HG02588 (cell line): ENCODE measurements around the gene BRME1.
"Not testable (repeated sequence)": the region's sequence is repeated elsewhere in the genome, so short reads cannot be mapped to it uniquely, and the experiment has no call there.

ENCODE experiments used
- ATAC-seq: cut with Tn5 transposase; IDR thresholded peaks from one replicate; pipeline ENCODE4 v1.9.1; 2021; ENCODE audit warnings: mild to moderate bottlenecking, moderate library complexity; ENCODE audit not compliant: unreplicated experiment

BRME1 gene

GRCh38 chr19:13926715-13927114, 20.8 kb upstream of the BRME1 start:
- ATAC-seq: no peak

GRCh38 chr19:13926010-13926409, 20.1 kb upstream of the BRME1 start:
- no peak for ATAC-seq

- no peak for ATAC-seq
Observed at GRCh38 chr19:13923194-13923987, 17.5 kb upstream of the BRME1 start.

- ATAC-seq: not testable (repeated sequence)
Observed at GRCh38 chr19:13922118-13922517, 16.2 kb upstream of the BRME1 start.

DNA sequence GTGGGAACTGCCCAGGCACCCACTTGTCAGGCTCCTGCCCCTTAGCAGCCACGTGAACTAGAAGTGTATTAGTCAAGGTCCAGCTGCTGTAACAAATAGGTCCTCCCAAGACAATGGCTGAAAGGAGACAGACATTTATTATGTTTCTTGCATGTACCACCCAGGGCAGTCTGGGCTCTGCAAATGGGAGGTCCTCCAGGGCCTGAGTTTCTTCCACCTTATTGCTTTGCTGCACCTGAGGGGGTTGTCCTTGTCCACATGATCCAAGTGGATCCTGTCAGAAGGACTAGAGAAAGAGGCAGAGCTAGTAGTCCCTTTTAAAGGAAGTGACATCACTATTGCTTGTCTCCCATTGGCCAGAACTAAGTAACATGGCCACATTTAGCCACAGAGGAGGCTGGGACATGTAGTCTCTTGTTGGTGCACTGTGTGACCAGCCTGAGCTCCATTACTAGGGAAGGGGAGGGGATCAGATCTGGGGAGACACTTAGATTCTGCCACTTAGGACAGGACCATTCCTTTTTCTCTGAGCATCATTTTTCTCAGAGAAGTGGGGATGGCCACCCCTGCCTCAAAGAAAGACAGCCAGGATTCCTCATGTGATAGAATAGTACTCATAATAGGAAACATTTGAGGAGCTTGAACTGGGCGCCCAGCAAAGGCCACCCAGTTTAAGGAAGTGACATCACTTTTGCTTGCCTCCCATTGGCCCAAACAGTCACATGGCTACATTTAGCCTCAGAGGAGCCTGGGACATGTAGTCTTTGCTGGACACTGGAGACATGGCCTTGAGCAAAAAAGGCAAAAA, 15.2 kb upstream of the BRME1 start:
- ATAC-seq: no peak

DNA sequence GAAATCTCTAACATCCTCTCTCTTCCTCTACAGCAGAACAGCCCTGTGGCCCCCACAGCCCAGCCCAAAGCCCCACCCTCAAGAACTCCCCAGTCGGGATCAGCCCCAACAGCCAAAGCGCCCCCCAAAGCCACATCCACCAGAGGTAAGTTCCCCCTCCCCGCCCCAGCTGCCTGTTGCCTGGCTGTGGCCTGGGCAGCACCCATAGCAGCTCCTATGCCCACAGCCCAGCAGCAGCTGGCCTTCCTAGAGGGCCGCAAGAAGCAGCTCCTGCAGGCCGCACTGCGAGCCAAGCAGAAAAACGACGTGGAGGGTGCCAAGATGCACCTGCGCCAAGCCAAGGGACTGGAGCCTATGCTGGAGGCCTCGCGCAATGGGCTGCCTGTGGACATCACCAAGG, 14.6 kb upstream of the BRME1 start:
- ATAC-seq: no peak

DNA sequence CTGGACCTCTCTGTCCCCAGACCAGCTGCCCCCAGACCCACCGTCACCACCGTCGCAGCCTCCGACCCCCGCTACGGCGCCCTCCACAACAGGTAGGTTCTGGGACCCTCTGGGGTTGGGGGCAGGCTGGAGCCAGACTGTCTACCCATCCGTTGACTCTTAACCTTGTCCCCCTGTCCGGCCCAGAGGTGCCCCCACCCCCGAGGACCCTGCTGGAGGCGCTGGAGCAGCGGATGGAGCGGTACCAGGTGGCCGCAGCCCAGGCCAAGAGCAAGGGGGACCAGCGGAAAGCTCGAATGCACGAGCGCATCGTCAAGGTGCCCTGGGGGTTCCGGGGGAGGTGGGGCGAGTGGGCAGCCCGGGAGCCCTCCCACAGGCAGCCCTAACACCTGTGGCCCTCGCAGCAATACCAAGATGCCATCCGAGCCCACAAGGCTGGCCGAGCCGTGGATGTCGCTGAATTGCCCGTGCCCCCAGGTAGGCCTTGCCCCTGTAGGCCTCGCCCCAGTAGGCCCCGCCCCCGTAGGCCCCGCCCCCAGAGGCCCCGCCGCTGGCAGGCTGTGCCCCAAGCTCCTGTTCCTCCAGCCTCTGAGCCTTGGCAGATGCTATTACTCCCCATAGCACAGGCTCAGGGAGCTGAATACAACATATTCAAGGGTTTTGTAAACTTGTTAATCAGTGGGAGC, 13.0 kb upstream of the BRME1 start:
- no peak for ATAC-seq

- no peak for ATAC-seq
Observed at GRCh38 chr19:13917888-13918406, 12.0 kb upstream of the BRME1 start.

DNA sequence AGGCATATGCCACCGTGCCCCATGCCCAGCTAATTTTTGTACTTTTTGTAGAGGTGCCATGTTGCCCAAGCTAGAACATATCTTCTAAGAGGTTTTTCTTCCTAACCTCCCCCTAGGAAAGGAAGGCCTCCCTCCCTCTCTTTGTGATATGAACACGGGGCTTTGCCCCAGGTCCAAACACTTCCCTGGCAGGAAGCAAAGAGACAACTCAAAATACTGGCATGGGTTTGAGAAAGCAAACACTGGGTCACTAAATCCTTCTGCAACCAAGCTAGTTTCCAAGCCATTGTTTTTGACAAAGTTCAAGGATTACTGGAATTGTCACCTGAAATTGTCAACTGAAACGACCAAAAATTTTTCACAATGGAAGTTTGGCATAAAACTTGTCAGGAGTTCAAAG, 8.9 kb upstream of the BRME1 start:
- ATAC-seq: no peak

- ATAC-seq: no peak
Observed at GRCh38 chr19:13913352-13913751, 7.4 kb upstream of the BRME1 start.

DNA sequence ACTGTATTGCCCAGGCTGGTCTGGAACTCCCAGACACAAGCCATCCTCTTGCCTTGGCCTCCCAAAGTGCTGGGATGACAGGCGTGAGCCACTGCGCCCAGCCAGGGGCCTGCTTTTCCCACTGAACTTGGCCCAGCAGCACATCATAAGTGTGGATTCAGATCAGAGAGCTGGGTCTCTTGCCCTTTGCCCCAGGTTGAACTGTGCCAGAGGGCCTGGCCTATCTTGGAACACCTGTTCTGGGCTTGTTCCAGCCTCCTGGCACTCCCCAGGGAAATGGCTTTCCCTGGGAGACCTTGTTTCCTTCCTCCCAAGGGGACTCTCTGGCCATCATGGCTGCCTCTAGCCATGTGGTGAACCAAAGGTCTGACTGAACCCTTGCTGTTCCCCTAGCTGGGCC, 3.5 kb upstream of the BRME1 start:
- ATAC-seq: no peak

GRCh38 chr19:13908674-13909073, 2.8 kb upstream of the BRME1 start:
- ATAC-seq: no peak

GRCh38 chr19:13906910-13907309, 993 bp upstream of the BRME1 start:
- ATAC-seq: no peak

- ATAC-seq: peak; percentile 10
Observed at GRCh38 chr19:13906521-13906904, 596 bp upstream of the BRME1 start.

GRCh38 chr19:13902993-13903555, 2.8 kb downstream of the BRME1 start:
- no peak for ATAC-seq

- no peak for ATAC-seq
Observed at GRCh38 chr19:13899912-13900584, 5.9 kb downstream of the BRME1 start.

GRCh38 chr19:13899393-13899792, 6.5 kb downstream of the BRME1 start:
- ATAC-seq: no peak

DNA sequence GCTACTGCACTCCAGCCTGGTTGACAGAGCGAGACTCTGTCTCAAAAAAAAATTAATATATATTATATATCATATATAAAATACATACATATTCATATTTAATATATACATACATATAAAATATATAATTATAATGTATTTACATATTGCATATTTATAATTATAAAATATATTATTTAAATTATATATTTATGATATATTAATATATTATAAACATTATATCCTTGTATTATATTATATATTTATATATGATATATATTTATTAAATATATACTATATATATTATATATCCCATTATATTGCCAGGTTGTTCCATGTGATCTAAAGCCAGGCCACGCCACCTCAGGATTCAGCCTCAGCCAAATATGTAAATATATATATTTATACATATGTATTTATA, 9.7 kb downstream of the BRME1 start:
- no peak for ATAC-seq

DNA sequence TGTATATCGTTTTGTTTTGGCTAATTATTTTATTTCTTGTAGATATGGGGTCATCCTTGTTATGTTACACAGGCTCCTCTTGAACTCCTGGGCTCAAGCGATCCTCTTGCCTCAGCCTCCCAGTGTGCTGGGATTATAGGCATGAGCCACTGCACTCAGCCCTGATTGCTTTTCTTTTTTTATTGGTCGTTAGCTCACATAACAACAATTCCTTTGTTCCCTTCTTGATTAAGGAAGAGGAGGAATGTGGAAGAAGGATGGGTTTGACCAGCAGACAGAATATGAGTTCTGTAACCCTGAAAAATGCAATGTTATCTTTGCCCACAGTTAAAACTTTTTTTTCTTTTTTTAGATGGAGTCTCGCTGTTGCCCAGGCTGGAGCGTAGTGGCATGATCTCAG, 11.4 kb downstream of the BRME1 start:
- ATAC-seq: no peak

GRCh38 chr19:13892870-13893269, 13.0 kb downstream of the BRME1 start:
- ATAC-seq: no peak

DNA sequence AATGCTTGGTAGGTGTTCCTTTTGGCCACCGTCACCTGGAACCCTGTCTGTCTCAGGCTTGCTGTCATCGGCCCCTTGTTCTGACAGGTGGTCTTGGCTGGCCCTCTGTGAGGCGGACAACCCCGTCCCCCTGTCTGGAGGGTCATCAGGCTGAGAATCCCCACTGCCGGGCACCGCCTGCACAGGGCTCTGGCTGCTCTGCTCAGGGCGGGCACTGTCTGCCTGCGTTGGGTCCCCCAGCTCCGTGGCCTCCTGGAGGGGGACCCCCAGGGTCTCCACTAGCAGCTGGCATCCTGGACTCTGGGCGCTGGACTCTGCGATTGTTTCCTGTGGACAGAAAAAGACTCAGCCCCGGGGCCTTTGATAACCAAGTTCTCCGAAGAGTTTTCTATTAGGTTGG, 15.8 kb downstream of the BRME1 start:
- no peak for ATAC-seq
